Activated CD8-positive, alpha-beta memory T cell treated with anti-CD3 and anti-CD28 coated beads, Interleukin-2, amount 50 U/mL, for 24 hours (primary cell): Measurements from ENCODE around the gene HRG.

Source experiments
- DNase-seq: peaks from one replicate; pipeline ENCODE4 v3.0.0-alpha.2; 2020; ENCODE audit errors: extremely low read depth

The HRG gene

GRCh38 chr3:186638259-186638658, 27.6 kb upstream of the HRG start:
- DNase-seq: no peak

- DNase-seq: no peak
Observed at GRCh38 chr3:186639778-186640472, 25.9 kb upstream of the HRG start, which contains the start of gene FETUB. Gene FETUB, plus strand, starts transcription at chr3:186640399. Its CDS starts 62 bp downstream, at chr3:186640461.

GRCh38 chr3:186640473-186640818, 25.4 kb upstream of the HRG start:
- DNase-seq: no peak

- DNase-seq: no peak
Observed at GRCh38 chr3:186640929-186641328, 24.9 kb upstream of the HRG start.

- no peak for DNase-seq
Observed at GRCh38 chr3:186642014-186642413, 23.8 kb upstream of the HRG start.

GRCh38 chr3:186643493-186643892, 22.3 kb upstream of the HRG start:
- DNase-seq: no peak

- no peak for DNase-seq
Observed at GRCh38 chr3:186644683-186645082, 21.1 kb upstream of the HRG start.

- DNase-seq: no peak
Observed at GRCh38 chr3:186646106-186646505, 19.7 kb upstream of the HRG start.

GRCh38 chr3:186646841-186647240, 19.0 kb upstream of the HRG start:
- no peak for DNase-seq

- DNase-seq: no peak
Observed at GRCh38 chr3:186648851-186649250, 17.0 kb upstream of the HRG start.

- DNase-seq: no peak
Observed at GRCh38 chr3:186651678-186652215, 14.1 kb upstream of the HRG start.

- no peak for DNase-seq
Observed at GRCh38 chr3:186653080-186653707, 12.6 kb upstream of the HRG start.

- no peak for DNase-seq
Observed at GRCh38 chr3:186653984-186654383, 11.8 kb upstream of the HRG start.

GRCh38 chr3:186663361-186664118, 2.3 kb upstream of the HRG start:
- no peak for DNase-seq

- DNase-seq: no peak
Observed at GRCh38 chr3:186664119-186664495, 1.7 kb upstream of the HRG start.

GRCh38 chr3:186664506-186664905, 1.3 kb upstream of the HRG start:
- no peak for DNase-seq

GRCh38 chr3:186668426-186668825, 2.6 kb downstream of the HRG start:
- no peak for DNase-seq

GRCh38 chr3:186669378-186670084, 3.7 kb downstream of the HRG start:
- DNase-seq: no peak

- no peak for DNase-seq
Observed at GRCh38 chr3:186670155-186670554, 4.3 kb downstream of the HRG start.

- DNase-seq: no peak
Observed at GRCh38 chr3:186671051-186671450, 5.2 kb downstream of the HRG start.

- DNase-seq: no peak
Observed at GRCh38 chr3:186678604-186679003, 12.8 kb downstream of the HRG start.

GRCh38 chr3:186679151-186679550, 13.3 kb downstream of the HRG start:
- no peak for DNase-seq
